Hindlimb muscle (tissue), 1 donor: ENCODE measurements around the gene OR51B4. TPM values are rescaled to one million over a fixed set of nuclear protein-coding genes. Genes with fewer than 3 reads are reported as not detected.
"Not testable (repeated sequence)": the region's sequence is repeated elsewhere in the genome, so short reads cannot be mapped to it uniquely, and the experiment has no call there.

Experiments
- DNase-seq: peaks from one replicate; pipeline ENCODE4 v3.0.0-alpha.2; 2013
- polyA plus RNA-seq: library from polyadenylated mRNA; unstranded; fragments of 120-200 nt; gene quantifications from one replicate; pipeline ENCODE4 v1.2.1, GENCODE V29; 2013; ENCODE audit not compliant: insufficient read length

The OR51B4 gene
- not detected for polyA plus RNA-seq

DNA sequence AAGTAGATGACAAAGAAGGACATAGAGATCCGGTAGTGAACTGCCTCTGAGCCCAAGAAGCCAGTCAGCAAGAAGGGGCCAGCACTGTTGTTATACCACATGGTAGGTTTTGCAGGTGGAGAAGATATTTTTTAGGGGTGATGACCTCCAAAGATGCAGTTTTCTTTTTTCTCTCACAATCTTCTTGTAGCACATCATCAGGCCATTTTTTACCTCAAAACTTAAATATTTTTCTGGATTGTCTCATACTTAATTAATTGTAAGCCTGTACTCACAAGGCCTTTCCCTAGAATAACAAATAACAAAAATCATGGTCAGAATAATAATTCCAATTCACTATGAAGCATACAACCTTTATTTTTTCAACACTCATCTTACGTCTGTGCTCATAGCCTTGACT, at the start of gene OR51B4:
Gene OR51B4, minus strand, starts transcription at position 101 of the 400 bp plus-strand sequence. Its CDS starts 0 bp downstream, at position 101.
- DNase-seq, result no peak

- no peak for DNase-seq
Measured at GRCh38 chr11:5351208-5351607, 49.5 kb upstream of the OR51B4 start, which contains the start of gene OR51B6. OR51B6 (plus strand) TSS chr11:5351508; CDS start chr11:5351508, 0 bp downstream.

GRCh38 chr11:5349550-5349949, 47.8 kb upstream of the OR51B4 start:
- no peak for DNase-seq

- no peak for DNase-seq
Measured at GRCh38 chr11:5348551-5349194, 46.9 kb upstream of the OR51B4 start.

- DNase-seq, result no peak
Measured at GRCh38 chr11:5345831-5346230, 44.1 kb upstream of the OR51B4 start.

DNA sequence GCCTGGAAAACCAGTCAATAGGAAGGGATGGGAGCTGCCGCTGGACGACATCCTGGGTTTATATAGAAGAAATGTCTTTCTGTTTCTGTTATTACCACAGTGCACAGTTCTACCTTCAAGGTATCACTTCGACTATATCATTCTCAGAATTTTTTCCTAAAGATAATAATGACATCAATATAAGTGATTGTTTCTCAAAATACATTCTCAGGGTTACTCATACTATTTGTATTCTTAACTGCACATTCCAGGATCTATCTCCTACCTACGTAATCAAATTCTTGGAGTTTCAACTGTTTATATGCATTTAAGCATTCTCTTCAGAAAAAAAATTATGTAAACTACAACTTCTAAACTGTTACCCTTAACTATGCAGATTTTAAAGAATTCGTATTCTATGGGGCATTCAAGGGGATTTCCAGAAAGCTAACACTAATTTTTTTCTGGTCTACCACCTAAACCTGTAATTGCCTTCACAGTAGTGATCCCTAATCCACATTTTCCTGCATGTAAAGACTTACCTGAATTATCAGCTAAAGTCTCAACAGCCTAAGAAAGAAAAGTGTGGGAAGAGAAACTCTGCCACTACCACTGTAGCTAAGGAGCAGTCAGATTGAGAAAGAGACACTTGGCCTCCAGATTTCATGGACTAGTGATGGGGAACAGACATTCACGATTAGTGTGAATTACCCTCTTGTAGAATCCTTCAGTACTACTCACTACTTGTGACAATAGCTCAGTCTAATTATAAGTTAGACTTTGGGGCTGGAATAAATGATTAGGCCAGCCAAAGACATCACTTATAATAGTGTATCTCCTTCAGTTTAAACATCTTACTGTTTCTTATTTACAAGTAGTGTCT, 42.0 kb upstream of the OR51B4 start, which contains the start of gene OR51B5:
Gene OR51B5, minus strand, starts transcription at position 51 of the 862 bp plus-strand sequence. Its CDS starts 0 bp downstream, at position 51.
- no peak for DNase-seq

DNA sequence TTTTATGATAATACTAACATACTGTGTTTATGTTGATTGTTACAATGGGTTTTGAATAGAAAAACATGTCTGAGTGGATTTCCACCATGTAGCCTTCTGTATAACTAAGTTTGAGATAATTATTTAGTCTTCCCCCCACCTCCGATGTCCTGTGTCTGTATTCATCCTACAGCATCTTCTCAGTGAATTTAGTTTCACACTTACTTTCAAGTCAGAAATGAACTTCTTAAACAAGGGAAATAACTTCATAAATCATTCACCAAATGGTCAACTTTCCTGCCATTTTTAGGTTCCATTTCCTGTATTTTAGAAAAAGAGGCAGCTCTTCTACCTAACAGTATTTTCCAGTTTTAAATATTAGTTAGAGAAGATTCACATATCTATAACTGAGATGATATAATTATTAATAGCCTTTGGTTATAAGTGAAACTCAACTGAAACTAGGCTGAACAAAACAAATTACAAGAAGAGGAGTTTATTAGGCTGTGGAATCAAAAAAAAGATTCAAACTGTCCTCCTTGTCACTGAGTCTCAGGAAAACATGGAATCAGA, 38.1 kb upstream of the OR51B4 start:
- no peak for DNase-seq

DNA sequence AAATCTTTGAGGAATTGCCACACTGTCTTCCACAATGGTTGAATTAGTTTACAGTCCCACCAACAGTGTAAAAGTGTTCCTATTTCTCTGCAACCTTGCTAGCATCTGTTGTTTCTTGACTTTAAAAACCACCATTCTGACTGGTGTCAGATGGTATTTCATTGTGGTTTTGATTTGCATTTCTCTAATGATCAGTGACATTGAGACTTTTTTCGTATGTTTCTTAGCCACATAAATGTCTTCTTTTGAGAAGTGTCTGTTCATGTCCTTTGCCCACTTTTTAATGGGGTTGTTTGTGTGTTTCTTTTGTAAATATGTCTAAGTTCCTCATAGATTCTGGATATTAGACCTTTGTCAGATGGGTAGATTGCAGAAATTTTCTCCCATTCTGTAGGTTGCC, 35.5 kb upstream of the OR51B4 start:
- DNase-seq, result not testable (repeated sequence)

- no peak for DNase-seq
Measured at GRCh38 chr11:5336331-5336730, 34.6 kb upstream of the OR51B4 start.

GRCh38 chr11:5335170-5335569, 33.4 kb upstream of the OR51B4 start:
- no peak for DNase-seq

GRCh38 chr11:5324197-5324596, 22.5 kb upstream of the OR51B4 start, which contains the start of gene OR51B2:
OR51B2 (minus strand) TSS chr11:5324297; CDS start chr11:5324297, 0 bp downstream.
- DNase-seq, result no peak

DNA sequence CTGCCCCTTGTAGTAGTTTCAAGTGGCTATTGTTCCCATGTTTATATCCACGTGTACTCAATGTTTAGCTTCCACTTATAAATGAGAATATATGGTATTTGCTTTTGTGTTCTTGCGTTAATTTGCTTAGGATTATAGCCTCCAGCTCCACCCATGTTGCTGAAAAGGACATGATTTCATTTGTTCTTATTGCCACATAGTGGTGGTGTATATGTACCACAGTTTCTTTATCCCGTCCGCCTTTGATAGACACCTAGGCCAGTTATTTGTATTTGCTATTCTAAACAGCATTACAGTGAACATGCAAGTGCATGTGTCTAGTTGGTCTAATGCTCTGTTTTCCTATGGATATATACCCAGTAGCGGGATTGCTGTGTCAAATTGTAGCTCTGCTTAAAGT, 15.5 kb upstream of the OR51B4 start:
- DNase-seq, result no peak

DNA sequence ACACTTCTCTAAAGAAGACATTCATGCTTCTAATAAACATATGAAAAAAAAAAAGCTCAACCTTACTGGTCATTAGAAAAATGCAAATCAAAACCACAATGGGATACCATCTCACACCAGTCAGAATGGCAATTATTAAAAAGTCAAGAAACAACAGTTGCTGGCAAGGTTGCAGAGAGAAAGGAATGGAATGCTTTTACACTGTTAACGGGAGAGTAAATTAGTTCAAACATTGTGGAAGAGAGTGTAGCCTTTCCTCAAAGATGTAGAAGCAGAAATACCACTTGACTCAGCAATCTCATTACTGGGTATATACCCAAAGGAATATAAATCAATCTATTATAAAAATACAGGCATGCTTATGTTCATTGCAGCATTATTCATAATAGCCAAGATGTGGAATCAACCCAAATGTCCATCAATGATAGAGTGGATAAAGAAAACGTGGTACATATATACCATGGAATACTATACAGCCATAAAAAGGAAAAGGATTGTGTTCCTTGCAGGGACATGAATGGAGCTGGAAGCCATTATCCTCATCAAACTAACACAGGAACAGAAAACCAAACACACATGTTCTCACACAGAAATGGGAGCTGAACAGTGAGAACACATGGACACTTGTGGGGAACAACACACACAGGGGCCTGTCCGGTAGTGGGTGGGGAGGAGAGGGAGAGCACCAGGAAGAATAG, 11.7 kb upstream of the OR51B4 start:
- not testable (repeated sequence) for DNase-seq

- no peak for DNase-seq
Measured at GRCh38 chr11:5310423-5310822, 8.7 kb upstream of the OR51B4 start.

DNA sequence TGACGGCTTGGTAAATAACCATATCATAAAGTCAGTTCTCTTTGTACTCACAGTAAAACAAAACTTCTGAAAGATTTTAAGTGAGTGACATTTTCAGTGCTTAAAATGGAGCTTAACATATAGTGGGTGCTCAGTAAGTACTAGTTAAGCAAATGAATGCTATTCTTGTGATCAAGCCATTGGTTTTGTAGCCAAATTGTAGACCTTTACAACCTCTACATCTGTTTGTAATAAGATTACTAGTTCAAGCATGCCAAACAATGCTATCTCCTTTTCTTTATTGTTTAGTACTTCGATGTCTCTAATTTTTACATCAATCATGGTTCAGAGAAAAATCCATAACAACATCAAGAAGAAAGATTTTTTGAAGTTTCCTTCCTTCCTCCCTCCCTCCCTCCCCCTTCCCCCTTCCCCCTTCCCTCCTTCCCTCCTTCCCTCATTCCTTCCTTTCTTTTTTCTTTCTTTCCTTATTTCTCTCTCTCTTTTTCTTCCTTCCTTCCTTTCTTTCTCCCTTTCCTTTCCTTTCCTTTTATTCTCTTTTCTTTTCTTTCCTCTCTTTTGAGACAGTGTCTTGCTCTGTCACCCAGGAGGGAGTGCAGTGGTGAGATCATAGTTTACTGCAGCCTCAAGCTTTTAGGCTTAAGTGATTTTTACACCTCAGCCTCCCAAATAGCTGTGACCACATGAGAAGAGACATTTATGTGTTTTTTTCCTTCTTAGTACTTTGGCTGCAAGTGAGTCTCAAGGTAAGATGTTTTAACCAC, 5.7 kb upstream of the OR51B4 start:
- DNase-seq, result no peak

DNA sequence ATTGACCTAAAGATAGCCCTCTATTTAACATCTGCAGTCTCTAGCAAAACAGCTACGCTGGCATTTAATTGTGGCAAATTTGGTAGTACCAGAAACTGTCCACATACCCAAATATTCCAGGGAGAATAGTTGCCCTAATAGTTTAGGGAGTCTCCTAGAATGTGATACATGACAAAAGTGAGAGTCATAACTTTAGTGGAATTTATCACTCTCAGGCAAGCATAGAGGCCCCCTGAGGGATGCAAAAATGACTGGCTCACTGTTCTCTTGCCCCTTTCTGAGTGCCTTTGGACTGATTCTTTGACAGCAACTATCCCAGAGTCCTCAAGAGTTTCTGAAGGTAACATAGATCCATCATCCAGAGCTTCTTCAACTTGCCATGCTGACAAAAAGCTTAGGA, 2.3 kb upstream of the OR51B4 start:
- no peak for DNase-seq

DNA sequence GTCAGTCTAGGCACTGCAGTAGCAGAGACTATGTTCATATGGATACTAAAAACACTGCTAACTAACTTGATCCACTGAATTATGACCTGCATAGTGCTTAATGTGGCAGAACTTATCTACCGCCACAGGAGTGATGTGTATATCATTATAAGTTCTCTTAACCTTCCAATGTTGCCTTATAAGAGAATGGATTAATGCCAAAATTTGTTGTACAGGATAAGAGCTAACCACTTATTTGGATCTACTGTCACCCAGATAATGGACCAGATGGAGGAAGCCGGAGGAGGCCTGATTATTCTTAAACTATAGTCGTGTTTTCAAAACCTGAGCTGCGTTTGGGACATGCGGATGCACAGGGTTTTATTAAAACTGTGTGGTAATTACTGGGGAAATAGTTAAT, 1.9 kb upstream of the OR51B4 start:
- DNase-seq, result no peak

GRCh38 chr11:5300251-5300650, 1.5 kb downstream of the OR51B4 start:
- DNase-seq, result no peak

- no peak for DNase-seq
Measured at GRCh38 chr11:5298451-5298850, 3.3 kb downstream of the OR51B4 start.

DNA sequence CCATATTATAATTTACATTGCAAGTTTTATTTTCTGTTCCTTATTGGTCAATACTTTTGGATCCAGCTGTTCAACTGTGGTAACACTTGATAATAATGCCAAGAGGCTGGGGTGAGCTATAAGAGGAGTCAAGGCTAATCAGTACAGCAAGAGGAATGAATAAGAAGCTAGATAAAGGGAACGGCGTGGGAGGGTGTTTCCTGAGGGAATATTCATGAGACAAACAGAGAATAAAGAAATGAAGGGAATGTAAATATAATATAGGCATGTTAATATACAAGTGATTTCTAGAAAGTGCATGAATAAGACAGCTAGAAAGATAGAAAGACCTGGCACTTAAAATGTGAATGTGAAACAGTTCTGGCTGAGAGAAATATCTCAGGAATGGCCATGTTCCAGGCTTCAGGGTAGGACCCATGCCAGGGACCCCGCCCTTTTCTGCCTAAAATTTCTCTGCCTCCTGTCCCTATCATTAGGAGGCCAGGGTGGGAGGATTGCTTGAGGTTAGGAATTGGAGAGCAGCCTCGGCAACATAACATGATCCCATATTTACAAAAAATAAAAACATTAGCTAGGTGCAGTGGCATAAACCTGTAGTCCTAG, 3.9 kb downstream of the OR51B4 start:
- no peak for DNase-seq

GRCh38 chr11:5294342-5294995, 7.3 kb downstream of the OR51B4 start:
- not testable (repeated sequence) for DNase-seq
